Activated CD4-positive, alpha-beta T cell treated with anti-CD3 and anti-CD28 coated beads, Interleukin-2, amount 50 U/mL, for 16 hours (primary cell): Measurements from ENCODE around the gene MRPS18B.

ENCODE experiments used
- DNase-seq: peaks from one replicate; pipeline ENCODE4 v3.0.0-alpha.2; 2020

The MRPS18B gene

GRCh38 chr6:30610065-30610464 lies 7.6 kb upstream of the MRPS18B start:
- no peak for DNase-seq

GRCh38 chr6:30611150-30611855 lies 6.3 kb upstream of the MRPS18B start:
- DNase-seq = no peak

GRCh38 chr6:30611856-30612194 lies 5.8 kb upstream of the MRPS18B start:
- DNase-seq = no peak

GRCh38 chr6:30612213-30612612 lies 5.4 kb upstream of the MRPS18B start:
- no peak for DNase-seq

GRCh38 chr6:30612687-30613248 lies 4.9 kb upstream of the MRPS18B start:
- DNase-seq = no peak

GRCh38 chr6:30613251-30614043 lies 4.2 kb upstream of the MRPS18B start:
- DNase-seq = no peak

GRCh38 chr6:30614044-30614842 lies 3.4 kb upstream of the MRPS18B start:
- DNase-seq = no peak

GRCh38 chr6:30614843-30615218 lies 2.8 kb upstream of the MRPS18B start:
- DNase-seq = peak; percentile 96

GRCh38 chr6:30615219-30615957 lies 2.3 kb upstream of the MRPS18B start:
- DNase-seq = peak; percentile 71

- DNase-seq = peak; percentile 48
Observed at GRCh38 chr6:30615958-30616810, 1.5 kb upstream of the MRPS18B start.

GRCh38 chr6:30616811-30617564 lies 652 bp upstream of the MRPS18B start, which contains the start of gene PPP1R10:
Gene PPP1R10, minus strand, starts transcription at chr6:30617243. Its CDS starts 7,299 bp downstream, at chr6:30609944.
- peak; percentile 100 for DNase-seq

- no peak for DNase-seq
Observed at GRCh38 chr6:30618270-30618797, 694 bp downstream of the MRPS18B start.

GRCh38 chr6:30619561-30619960 lies 1.9 kb downstream of the MRPS18B start:
- DNase-seq = no peak

- DNase-seq = no peak
Observed at GRCh38 chr6:30625511-30625910, 7.9 kb downstream of the MRPS18B start.

- DNase-seq = peak; percentile 86
Observed at GRCh38 chr6:30626484-30627366, 9.1 kb downstream of the MRPS18B start, which contains the start of gene ATAT1. Gene ATAT1, plus strand, starts transcription at chr6:30626874.

GRCh38 chr6:30635834-30636233 lies 18.2 kb downstream of the MRPS18B start:
- DNase-seq = no peak

GRCh38 chr6:30640481-30640880 lies 22.8 kb downstream of the MRPS18B start:
- DNase-seq = no peak

GRCh38 chr6:30641048-30641447 lies 23.4 kb downstream of the MRPS18B start:
- DNase-seq = no peak

GRCh38 chr6:30643656-30644055 lies 26.0 kb downstream of the MRPS18B start:
- DNase-seq = no peak
